ENCODE results near the gene LRRC27.

DNA sequence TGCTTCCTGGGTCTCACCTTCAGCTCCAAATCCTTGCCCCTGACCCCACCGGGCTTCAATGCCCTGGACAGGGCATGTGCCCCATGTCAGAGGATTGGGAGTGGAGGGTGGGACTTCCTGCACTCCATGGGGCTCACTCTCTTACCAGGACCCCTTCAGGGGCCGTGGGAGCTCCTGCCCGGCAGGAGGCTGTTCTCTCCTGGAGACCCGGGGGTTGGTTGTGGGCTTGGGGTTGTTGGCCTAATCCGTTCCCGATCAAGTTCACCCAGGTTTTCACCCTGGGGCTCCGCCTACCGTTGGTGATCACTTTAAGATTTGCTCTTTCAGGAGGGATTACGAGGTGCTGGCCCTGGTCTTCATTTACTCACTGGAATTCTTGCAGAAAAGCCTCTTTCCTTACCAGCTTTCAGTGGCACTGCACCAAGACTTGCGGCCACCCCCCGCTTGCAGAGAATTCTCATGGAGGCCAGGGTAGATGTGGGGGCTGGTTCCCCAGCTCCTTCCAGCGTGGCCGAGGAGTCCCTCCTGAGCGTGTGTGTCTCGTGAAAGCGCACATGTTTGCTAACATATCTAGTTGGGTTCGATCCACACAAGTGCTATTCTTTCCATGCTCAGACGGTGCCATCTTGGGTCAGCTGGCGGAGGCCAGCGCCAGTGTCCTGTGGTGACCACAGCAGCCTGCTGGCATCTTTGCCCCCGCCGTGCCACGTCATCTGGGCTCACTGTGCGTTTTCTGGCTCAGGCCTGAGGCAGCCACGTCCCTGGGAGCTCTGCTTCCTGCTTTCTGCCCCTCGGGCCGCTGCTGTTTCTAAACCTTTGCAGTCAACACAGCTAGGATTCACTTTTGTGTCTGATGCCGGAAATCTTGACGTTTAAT is 80.6 kb downstream of the LRRC27 start:
- TF ChIP-seq, protein P1, sequence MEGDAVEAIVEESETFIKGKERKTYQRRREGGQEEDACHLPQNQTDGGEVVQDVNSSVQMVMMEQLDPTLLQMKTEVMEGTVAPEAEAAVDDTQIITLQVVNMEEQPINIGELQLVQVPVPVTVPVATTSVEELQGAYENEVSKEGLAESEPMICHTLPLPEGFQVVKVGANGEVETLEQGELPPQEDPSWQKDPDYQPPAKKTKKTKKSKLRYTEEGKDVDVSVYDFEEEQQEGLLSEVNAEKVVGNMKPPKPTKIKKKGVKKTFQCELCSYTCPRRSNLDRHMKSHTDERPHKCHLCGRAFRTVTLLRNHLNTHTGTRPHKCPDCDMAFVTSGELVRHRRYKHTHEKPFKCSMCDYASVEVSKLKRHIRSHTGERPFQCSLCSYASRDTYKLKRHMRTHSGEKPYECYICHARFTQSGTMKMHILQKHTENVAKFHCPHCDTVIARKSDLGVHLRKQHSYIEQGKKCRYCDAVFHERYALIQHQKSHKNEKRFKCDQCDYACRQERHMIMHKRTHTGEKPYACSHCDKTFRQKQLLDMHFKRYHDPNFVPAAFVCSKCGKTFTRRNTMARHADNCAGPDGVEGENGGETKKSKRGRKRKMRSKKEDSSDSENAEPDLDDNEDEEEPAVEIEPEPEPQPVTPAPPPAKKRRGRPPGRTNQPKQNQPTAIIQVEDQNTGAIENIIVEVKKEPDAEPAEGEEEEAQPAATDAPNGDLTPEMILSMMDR (conservative IDR thresholded peaks at IDR 0.05; ENCODE audit: low read depth, low read length), result no peak
- TF ChIP-seq EZH2phosphoT487 (IDR thresholded peaks at IDR 0.05; ENCODE audit: borderline replicate concordance, low read length), result no peak
